Tibial nerve (tissue), 4 donors: ENCODE measurements around the gene PLEKHG1.

ENCODE experiments used
- CTCF ChIP-seq, 5 experiments: fragments of 200-600 bp in 3 of 5; fragments of 450-650 bp in 2 of 5; sonication (generic) in 3 of 5; IDR thresholded peaks; one replicate each; pipeline ENCODE4 v1.5.1; 2016 to 2019; ENCODE audit warnings: antibody characterized with exemption in 5 of 5, mild to moderate bottlenecking in 3 of 5, moderate library complexity in 2 of 5
- EP300 ChIP-seq, 2 donors: sonication (generic); formaldehyde crosslinking; IDR thresholded peaks; one replicate each; pipeline ENCODE4 v1.6.1; 2017; ENCODE audit warnings: antibody characterized with exemption in 2 of 2, mild to moderate bottlenecking in 1 of 2
- POLR2A ChIP-seq, 2 donors: fragments of 450-650 bp; IDR thresholded peaks; one replicate each; pipeline ENCODE4 v1.6.1; 2017; ENCODE audit warnings: antibody characterized with exemption in 2 of 2, mild to moderate bottlenecking in 2 of 2, moderate library complexity in 2 of 2

- no peak for TF ChIP-seq EP300 (IDR thresholded peaks at IDR 0.05)
- no peak for TF ChIP-seq CTCF (IDR thresholded peaks at IDR 0.05)
- no peak for TF ChIP-seq POLR2A (IDR thresholded peaks at IDR 0.05)
These were observed 31.7 kb downstream of the PLEKHG1 start for GRCh38 chr6:150631283-150631983.
